Tibial nerve (tissue), 3 donors: ENCODE measurements around the gene MAGI1.

Experiments
- POLR2A ChIP-seq, 2 donors: fragments of 450-650 bp; IDR thresholded peaks; one replicate each; pipeline ENCODE4 v1.6.1; 2017; ENCODE audit warnings: antibody characterized with exemption in 2 of 2, mild to moderate bottlenecking in 2 of 2, moderate library complexity in 2 of 2
- TF ChIP-seq, protein P1 (sequence below), 5 experiments: fragments of 200-600 bp in 3 of 5; fragments of 450-650 bp in 2 of 5; sonication (generic) in 3 of 5; IDR thresholded peaks; one replicate each; pipeline ENCODE4 v1.5.1; 2016 to 2019; ENCODE audit warnings: antibody characterized with exemption in 5 of 5, mild to moderate bottlenecking in 3 of 5, moderate library complexity in 2 of 5

DNA sequence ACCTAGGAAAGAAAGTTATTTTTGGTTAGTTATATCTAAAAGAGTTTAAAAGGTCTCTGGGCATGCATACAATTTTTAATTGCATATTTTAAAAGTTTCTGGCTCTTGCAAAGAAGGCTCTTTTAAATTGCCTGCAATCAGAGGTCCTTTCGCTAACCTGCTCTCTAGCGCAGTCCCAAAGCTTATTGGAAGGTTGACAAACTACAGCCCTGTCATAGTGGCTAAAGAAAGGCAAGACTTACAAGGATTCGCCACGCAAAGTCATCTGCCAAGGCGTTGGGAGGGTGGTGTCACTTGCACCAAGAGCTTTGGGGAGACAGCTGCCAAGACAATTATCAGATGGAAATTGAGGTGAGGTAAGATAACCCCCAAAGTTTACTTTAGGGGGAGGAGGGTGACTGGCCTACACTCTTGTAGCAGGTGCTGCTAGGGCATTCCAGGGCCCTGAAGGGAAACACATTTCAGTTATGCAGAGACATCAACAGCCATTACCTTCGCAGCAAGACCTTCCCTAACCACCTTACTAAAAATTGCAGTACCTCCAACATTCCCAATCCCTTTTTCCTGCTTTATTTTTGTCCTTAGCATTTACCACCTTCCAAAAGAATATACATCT is 606.2 kb downstream of the MAGI1 start:
- TF ChIP-seq, protein P1, sequence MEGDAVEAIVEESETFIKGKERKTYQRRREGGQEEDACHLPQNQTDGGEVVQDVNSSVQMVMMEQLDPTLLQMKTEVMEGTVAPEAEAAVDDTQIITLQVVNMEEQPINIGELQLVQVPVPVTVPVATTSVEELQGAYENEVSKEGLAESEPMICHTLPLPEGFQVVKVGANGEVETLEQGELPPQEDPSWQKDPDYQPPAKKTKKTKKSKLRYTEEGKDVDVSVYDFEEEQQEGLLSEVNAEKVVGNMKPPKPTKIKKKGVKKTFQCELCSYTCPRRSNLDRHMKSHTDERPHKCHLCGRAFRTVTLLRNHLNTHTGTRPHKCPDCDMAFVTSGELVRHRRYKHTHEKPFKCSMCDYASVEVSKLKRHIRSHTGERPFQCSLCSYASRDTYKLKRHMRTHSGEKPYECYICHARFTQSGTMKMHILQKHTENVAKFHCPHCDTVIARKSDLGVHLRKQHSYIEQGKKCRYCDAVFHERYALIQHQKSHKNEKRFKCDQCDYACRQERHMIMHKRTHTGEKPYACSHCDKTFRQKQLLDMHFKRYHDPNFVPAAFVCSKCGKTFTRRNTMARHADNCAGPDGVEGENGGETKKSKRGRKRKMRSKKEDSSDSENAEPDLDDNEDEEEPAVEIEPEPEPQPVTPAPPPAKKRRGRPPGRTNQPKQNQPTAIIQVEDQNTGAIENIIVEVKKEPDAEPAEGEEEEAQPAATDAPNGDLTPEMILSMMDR (IDR thresholded peaks at IDR 0.05) = no peak
- TF ChIP-seq POLR2A (IDR thresholded peaks at IDR 0.05) = no peak
